ENCODE results near the gene LUC7L3. TPM values are rescaled to one million over a fixed set of nuclear protein-coding genes. Genes with fewer than 3 reads are reported as not detected.
"Not testable (repeated sequence)": the region's sequence is repeated elsewhere in the genome, so short reads cannot be mapped to it uniquely, and the experiment has no call there.

Gene LUC7L3
- total RNA-seq, 1 experiment from 2014 or later = 26.3 TPM

DNA sequence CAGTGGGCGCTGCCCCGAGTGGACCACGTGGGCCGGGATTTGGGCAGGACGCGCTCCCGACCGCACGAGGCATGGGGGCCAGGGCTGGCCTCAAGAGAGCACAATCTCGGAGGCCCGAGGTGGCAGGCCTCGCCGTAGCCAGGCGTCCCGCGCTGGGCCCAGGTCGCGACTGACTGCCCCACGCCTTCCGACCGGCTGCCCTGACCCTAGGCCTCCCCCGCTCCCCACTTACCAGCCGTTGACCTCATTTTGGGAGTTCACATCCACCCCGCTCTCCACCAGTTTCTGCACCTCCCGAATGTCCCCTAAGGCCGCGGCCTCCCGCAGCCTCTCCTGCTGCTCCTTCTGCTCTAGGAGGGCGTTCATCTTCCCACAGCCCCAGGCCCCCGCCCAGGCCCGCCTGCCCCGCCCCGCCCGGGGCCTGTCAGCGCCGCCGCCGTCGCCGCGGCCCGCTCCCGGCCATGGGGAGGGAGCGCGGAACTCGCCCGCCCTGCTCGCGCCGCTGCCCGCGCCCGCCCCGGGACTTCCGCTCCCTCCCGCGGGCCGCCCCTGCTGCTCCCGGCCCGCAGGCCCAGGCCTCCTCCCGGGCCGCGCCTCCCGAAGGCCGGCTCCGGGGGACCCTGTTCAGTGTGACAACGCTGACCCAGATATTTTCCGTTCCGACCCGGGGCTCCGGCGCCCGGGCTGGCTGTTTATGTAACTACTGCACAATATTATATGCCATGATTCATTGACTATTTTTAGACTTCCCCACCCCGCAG, 11.9 kb upstream of the LUC7L3 start, which contains the start of gene ANKRD40:
Gene ANKRD40 (minus strand): TSS at position 626 of the 761 bp plus-strand sequence. CDS start 260 bp downstream, at position 366.
- in situ Hi-C loops (cut with HindIII; ENCODE audit: low sequenced_read_pairs) = no loop called here
- peak; percentile 97 for DNase-seq (ENCODE audit: low spot score)

DNA sequence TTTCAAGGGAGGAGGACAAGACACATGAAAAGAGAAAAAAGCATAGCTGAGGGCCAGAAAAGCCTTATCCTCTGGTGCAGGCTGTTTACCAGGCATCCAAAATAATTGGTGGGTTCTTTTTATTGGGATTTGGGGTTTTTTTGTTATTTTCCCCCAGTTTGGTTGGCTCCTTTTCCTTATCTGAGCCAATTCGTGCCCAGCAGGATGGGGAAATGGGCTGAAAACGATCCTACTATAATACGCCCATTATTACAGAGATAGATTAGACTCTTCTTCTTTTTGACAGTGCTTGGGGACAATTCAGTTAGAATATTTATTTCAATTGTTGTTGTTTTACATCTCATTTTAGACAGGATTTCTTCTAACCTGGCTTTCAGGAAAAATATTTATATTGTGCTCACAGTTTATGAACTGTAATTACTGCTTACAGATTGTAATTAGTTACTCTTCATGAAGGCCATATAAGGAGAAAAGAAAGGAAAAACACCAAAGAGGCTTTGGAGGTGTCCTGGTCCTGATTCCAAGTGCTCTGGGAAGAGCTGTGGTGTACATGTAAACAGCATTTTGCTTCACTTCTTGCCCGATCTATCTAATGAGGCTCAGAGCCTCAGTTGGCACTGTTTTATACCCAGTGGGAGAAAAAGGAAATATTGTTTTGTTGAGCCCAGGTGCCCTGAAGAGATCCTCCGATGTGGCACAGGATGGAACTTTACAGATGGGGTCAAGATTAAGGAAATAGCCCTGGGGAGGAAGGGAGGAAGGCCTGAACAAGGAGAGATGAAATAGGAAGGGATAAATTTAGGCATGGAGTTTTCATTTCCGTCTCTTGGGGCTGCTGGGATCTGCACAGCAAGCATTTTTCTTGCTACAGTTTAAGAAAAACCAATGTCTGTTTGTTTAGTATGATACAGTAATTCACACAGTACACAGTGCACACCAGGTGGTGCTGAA, 11.1 kb upstream of the LUC7L3 start:
- DNase-seq (ENCODE audit: low spot score) = peak; percentile 71
- in situ Hi-C loops (cut with HindIII; ENCODE audit: low sequenced_read_pairs) = no loop called here

- in situ Hi-C loops (cut with HindIII; ENCODE audit: low sequenced_read_pairs); DNase-seq (ENCODE audit: low spot score): not testable (repeated sequence)
These were observed 10.3 kb upstream of the LUC7L3 start for GRCh38 chr17:50709053-50709452.

- no peak for DNase-seq (ENCODE audit: low spot score)
- in situ Hi-C loops (cut with HindIII; ENCODE audit: low sequenced_read_pairs) = no loop called here
These were observed 9.4 kb upstream of the LUC7L3 start for GRCh38 chr17:50710025-50710424.

- in situ Hi-C loops (cut with HindIII; ENCODE audit: low sequenced_read_pairs) = no loop called here
- DNase-seq (ENCODE audit: low spot score) = no peak
These were observed 8.8 kb upstream of the LUC7L3 start for GRCh38 chr17:50710650-50711049.

GRCh38 chr17:50712641-50713040, 6.8 kb upstream of the LUC7L3 start:
- DNase-seq (ENCODE audit: low spot score) = no peak
- in situ Hi-C loops (cut with HindIII; ENCODE audit: low sequenced_read_pairs) = no loop called here

DNA sequence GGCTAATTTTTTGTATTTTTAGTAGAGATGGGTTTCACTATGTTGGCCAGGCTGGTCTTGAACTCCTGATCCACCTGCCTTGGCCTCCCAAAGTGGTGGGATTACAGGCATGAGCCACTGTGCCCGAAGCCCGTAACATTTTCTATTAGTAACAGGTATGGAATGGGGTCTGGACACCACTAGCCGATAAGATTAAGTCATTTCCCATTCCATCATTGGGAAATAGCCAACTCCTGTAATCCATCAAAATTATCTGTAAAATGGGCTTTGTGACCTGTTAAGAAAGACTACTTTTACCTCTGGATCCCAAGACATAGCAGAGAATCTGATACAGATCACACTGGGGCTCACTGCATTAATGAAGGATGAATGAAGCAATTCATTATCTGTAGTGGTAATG, 3.9 kb upstream of the LUC7L3 start:
- no peak for DNase-seq (ENCODE audit: low spot score)
- in situ Hi-C loops (cut with HindIII; ENCODE audit: low sequenced_read_pairs) = no loop called here

- DNase-seq (ENCODE audit: low spot score) = peak; percentile 37
- in situ Hi-C loops (cut with HindIII; ENCODE audit: low sequenced_read_pairs) = no loop called here
These were observed 756 bp downstream of the LUC7L3 start for GRCh38 chr17:50719924-50720794.

DNA sequence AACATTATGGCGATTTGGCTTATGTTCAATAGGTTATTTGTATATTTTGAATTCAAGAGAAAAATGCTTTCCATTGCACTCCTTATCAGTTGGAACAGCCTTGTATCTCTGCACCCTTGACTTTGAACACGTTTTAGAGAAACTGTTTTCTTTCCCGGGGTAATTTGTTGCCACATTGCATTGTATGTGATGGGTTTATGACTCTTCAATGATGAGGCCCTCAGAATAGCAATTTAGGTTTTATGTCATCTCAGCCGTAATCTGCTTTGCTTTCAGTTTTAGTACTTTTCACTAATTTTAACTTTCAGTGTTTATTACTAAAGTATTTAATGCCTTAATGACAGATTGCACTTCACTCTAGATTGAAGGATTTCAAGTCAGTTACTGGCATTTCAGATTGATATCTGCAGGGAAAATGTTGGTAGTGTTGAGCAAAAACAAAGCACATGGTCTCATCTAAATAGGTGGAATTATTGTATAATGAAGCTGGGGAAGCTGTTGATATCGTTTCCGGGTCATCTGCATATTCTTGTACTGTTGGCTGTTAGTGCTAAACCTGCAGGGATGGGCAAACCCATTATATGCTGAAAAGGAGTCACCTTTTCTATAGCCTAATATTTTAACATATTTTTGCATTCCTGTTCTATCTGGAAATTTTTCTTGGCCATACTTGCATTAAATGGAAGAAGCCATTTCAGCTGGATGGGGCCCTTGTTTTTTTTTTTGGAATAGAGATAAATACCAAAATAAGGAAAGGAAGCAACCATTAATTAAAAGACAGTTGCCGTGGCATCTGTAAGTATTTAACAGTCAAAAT, 2.0 kb downstream of the LUC7L3 start:
- in situ Hi-C loops (cut with HindIII; ENCODE audit: low sequenced_read_pairs) = no loop called here
- peak; percentile 43 for DNase-seq (ENCODE audit: low spot score)

DNA sequence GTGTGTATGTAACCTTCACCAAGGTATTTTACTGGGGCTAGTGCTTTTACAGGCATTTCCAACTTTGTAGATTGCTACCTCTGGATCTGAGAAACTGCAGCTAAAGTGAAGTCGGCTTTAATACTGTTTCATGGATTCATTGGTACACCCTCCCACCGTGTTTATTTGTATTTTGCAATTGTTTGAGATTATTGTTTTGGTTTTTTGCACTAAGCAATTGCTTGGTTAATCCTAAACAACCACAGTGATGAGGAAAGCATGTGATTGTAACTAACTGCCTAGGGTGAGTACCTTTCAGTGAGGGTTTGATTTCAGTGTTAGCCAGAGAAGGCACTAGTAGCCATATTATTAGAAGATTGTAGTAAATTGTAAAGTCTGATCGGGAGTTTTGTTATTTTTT, 3.3 kb downstream of the LUC7L3 start:
- DNase-seq (ENCODE audit: low spot score) = no peak
- in situ Hi-C loops (cut with HindIII; ENCODE audit: low sequenced_read_pairs) = no loop called here

- in situ Hi-C loops (cut with HindIII; ENCODE audit: low sequenced_read_pairs) = not testable (repeated sequence)
These were observed 5.2 kb downstream of the LUC7L3 start for GRCh38 chr17:50724622-50725021.

GRCh38 chr17:50725769-50726655, 6.6 kb downstream of the LUC7L3 start:
- no peak for DNase-seq (ENCODE audit: low spot score)
- in situ Hi-C loops (cut with HindIII; ENCODE audit: low sequenced_read_pairs) = no loop called here

More at GRCh38 chr17:50724622-50725021, 5.2 kb downstream of the LUC7L3 start:
- not testable (repeated sequence) for DNase-seq (ENCODE audit: low spot score)

DNA sequence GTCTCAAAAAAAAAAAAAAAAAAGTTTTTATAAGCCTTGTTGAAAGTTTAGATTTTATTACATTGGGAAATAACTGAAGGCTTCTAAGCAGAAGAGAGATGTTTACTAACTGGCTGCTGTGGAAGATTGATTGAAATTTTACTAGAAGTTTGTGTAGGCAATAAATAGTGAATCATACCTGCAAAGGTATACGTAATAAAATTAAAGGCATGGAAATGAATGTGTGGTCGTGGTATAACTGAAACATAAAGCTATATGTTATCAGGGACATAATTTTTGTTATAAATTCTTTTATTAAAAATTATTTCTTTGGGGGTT, 8.7 kb downstream of the LUC7L3 start:
- no peak for DNase-seq (ENCODE audit: low spot score)
- in situ Hi-C loops (cut with HindIII; ENCODE audit: low sequenced_read_pairs) = no loop called here

DNA sequence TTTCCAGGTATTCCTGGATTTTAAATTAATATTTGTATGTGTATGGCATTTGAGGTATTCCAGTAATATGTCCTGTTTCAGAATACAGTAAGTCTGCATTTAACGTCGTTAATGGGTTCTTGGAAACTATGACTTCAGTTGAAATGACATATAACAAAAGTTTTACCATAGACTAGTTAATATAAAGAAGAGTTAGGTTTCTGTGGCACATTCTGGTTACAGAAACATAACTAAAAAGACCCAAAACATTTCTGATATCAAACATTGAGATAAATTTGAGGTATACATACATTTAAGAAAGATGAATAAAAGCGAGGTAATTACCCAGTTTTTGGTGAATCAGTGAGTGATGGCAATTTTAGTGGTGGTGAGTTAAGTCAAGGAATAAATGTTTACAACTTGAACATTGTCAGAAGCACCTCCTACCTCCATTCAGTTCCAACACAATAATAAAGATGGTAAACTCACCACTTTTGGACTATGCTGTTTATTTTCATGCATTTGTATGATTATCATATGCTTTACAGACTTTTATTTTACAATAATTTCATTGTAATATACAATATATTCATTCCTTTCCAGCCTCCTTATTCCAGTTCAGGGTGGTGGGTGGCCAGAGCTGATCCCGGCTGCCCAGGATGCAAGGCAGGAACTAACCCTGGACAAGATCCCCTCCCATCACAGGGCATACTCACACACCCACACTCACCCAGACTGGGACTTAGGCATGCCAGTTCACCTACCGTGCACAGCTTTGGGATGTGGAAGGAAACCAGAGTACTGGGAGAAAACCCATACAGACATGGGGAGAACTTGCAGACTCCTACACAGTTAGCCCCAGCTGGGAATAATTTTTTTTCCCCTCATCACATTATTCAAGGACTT, 9.7 kb downstream of the LUC7L3 start:
- DNase-seq (ENCODE audit: low spot score) = no peak
- in situ Hi-C loops (cut with HindIII; ENCODE audit: low sequenced_read_pairs) = no loop called here

DNA sequence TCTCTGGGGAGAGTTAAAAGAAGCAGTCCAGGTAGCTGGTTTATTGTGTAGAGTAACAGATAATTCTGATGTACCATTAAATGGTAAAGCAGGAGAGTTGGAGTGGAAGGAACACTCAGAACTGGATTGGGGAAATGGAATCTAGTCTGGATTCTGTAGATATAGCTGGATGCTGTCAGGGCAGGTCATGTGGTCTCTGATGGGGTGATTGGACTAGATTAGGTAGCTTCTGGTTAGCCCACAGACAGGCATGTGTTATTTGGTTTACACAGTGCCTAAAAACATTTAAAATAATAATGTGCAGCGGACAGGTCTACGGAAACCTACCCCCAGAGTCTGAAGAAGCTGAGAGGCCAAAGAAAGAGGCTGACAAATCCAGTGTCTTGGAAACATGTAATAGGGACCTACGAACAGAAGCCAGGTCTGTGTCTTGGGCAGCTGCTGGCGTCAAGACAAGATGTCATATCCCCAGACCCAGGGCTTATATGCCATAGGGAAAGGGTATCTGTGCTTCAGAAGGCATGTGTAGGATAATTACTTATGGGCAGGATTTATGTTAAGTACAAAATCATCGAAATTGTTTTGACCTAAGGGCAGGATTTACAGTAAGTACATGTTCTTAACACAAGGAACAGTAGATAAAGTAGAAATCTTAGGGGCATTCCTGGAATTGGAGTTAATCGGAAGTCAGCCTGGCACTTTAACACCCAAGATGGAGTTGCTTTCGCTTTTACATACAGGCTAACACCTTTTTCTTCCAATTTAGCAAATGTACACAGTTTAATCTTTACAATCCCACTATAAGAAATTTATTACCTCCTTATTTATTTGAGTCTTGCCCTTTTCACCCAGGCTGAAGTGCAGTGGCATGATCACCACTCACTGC, 12.4 kb downstream of the LUC7L3 start:
- in situ Hi-C loops (cut with HindIII; ENCODE audit: low sequenced_read_pairs) = no loop called here
- DNase-seq (ENCODE audit: low spot score) = no peak

GRCh38 chr17:50735287-50735686, 15.9 kb downstream of the LUC7L3 start:
- in situ Hi-C loops (cut with HindIII; ENCODE audit: low sequenced_read_pairs) = no loop called here
- DNase-seq (ENCODE audit: low spot score) = no peak

Data from G401 (cell line).